CD14-positive monocyte (primary cell): ENCODE results near the gene TMEM80. TPM values are rescaled to one million over a fixed set of nuclear protein-coding genes. Genes with fewer than 3 reads are reported as not detected.

Source experiments
- DNase-seq, 3 donors: peaks; one replicate each; pipeline ENCODE4 v3.0.0-alpha.2; 2011 to 2022
- H2AFZ ChIP-seq: 2 replicates; pipeline ENCODE4 v1.6.0; 2012; ENCODE audit warnings: mild to moderate bottlenecking, low read depth, low read length, inconsistent platforms; ENCODE audit not compliant: insufficient read depth, poor library complexity, severe bottlenecking
- H3K27ac ChIP-seq, 2 donors: 1 replicate in 1 of 2; 2 replicates in 1 of 2; pipeline ENCODE4 v1.5.1; 2012 to 2013; ENCODE audit warnings: low read length in 2 of 2, control low read depth in 1 of 2, inconsistent platforms in 1 of 2, low read depth in 1 of 2, mild to moderate bottlenecking in 1 of 2
- H3K27me3 ChIP-seq, 2 donors: one replicate each; pipeline versions ENCODE4 v1.6.0 to v1.6.1; 2011 to 2013; ENCODE audit warnings: low read length in 2 of 2; ENCODE audit not compliant: control insufficient read depth in 2 of 2, insufficient read depth in 2 of 2
- H3K36me3 ChIP-seq, 2 donors: replicated peaks in 1 of 2; 1 replicate in 1 of 2; 2 replicates in 1 of 2; pipeline versions ENCODE4 v1.5.1 to v1.6.1; 2012 to 2013; ENCODE audit warnings: low read length in 2 of 2, control low read depth in 1 of 2, inconsistent platforms in 1 of 2, mild to moderate bottlenecking in 1 of 2; ENCODE audit not compliant: insufficient read depth in 2 of 2, control insufficient read depth in 1 of 2
- H3K4me1 ChIP-seq, 2 donors: 1 replicate in 1 of 2; 2 replicates in 1 of 2; pipeline versions ENCODE4 v1.5.1 to v1.6.1; 2012 to 2013; ENCODE audit warnings: low read length in 2 of 2, control low read depth in 1 of 2, inconsistent platforms in 1 of 2, mild to moderate bottlenecking in 1 of 2, moderate library complexity in 1 of 2; ENCODE audit not compliant: insufficient read depth in 2 of 2, control insufficient read depth in 1 of 2
- H3K4me2 ChIP-seq: replicated peaks from 2 replicates; pipeline ENCODE3; 2012; ENCODE audit warnings: low read length, moderate library complexity, mild to moderate bottlenecking; ENCODE audit not compliant: poor library complexity, severe bottlenecking; ENCODE audit errors: extremely low read depth
- H3K4me3 ChIP-seq, 3 experiments: fragments of 200-600 bp in 1 of 3; sonication (generic) in 1 of 3; replicated peaks in 1 of 3; 1 replicate in 2 of 3; 2 replicates in 1 of 3; pipeline ENCODE4 v1.5.1; 2011 to 2013; ENCODE audit warnings: low read length in 3 of 3, mild to moderate bottlenecking in 3 of 3, control low read depth in 2 of 3, low read depth in 2 of 3, inconsistent platforms in 1 of 3, moderate library complexity in 1 of 3
- H3K79me2 ChIP-seq: 2 replicates; pipeline ENCODE4 v1.6.0; 2012; ENCODE audit warnings: mild to moderate bottlenecking, control low read depth, inconsistent platforms, low read length, moderate library complexity; ENCODE audit not compliant: insufficient read depth
- H3K9ac ChIP-seq: 2 replicates; pipeline ENCODE4 v1.6.0; 2017; ENCODE audit warnings: low read length, mild to moderate bottlenecking; ENCODE audit not compliant: insufficient read depth, poor library complexity, severe bottlenecking
- H3K9me3 ChIP-seq, 2 donors: replicated peaks in 1 of 2; 1 replicate in 1 of 2; 2 replicates in 1 of 2; pipeline versions ENCODE4 v1.5.1 to v1.6.1; 2012 to 2013; ENCODE audit warnings: low read length in 2 of 2, control low read depth in 1 of 2; ENCODE audit not compliant: control insufficient read depth in 1 of 2, insufficient read depth in 1 of 2
- H4K20me1 ChIP-seq: 2 replicates; pipeline ENCODE4 v1.6.0; 2012; ENCODE audit warnings: mild to moderate bottlenecking, low read length, control low read depth, moderate library complexity; ENCODE audit not compliant: insufficient read depth
- H3K27ac Mint-ChIP-seq, 7 donors: one replicate each; pipeline ENCODE4 v1.8.0; 2020; ENCODE audit warnings: mild to moderate bottlenecking in 7 of 7, mixed read lengths in 7 of 7, moderate library complexity in 6 of 7, inconsistent platforms in 2 of 7
- H3K27me3 Mint-ChIP-seq, 3 donors: one replicate each; pipeline ENCODE4 v1.8.0; 2021 to 2022; ENCODE audit warnings: low read depth in 3 of 3, mild to moderate bottlenecking in 3 of 3, mixed read lengths in 3 of 3, moderate library complexity in 3 of 3, inconsistent platforms in 1 of 3
- H3K36me3 Mint-ChIP-seq, 2 donors: one replicate each; pipeline ENCODE4 v1.8.0; 2020; ENCODE audit warnings: mixed read lengths in 2 of 2, inconsistent platforms in 1 of 2, mild to moderate bottlenecking in 1 of 2
- H3K4me1 Mint-ChIP-seq: one replicate; pipeline ENCODE4 v1.8.0; 2020; ENCODE audit warnings: mild to moderate bottlenecking, mixed read lengths
- H3K4me3 Mint-ChIP-seq, 2 donors: one replicate each; pipeline ENCODE4 v1.8.0; 2020; ENCODE audit warnings: mild to moderate bottlenecking in 2 of 2, mixed read lengths in 2 of 2, moderate library complexity in 1 of 2
- H3K9me3 Mint-ChIP-seq, 7 donors: one replicate each; pipeline ENCODE4 v1.8.0; 2020 to 2022; ENCODE audit warnings: mixed read lengths in 7 of 7, mild to moderate bottlenecking in 6 of 7, moderate library complexity in 6 of 7, inconsistent platforms in 2 of 7
- WGBS: methylation state at CpG from one replicate; pipeline ENCODE4 v1.1.5; 2013; ENCODE audit warnings: missing lambda C conversion rate; ENCODE audit not compliant: insufficient coverage; 5-methylcytosine and 5-hydroxymethylcytosine counted together
- intact Hi-C, 2 donors: fragments of 100-400 bp; cut with micrococcal nuclease; formaldehyde crosslinking; loops; one replicate each; pipeline versions ENCODE4 v1.15.0 to v1.15.1; 2023
- polyA plus RNA-seq, 3 donors: library from polyadenylated mRNA; depleted of rRNA in 1 of 3; unstranded in 2 of 3; stranded (reverse) in 1 of 3; fragments of 300-500 nt in 2 of 3; fragments of >200 nt in 1 of 3; fragmentation: Illumina TruSeq in 2 of 3; gene quantifications; 1 replicate in 2 of 3; 2 replicates in 1 of 3; pipeline ENCODE4 v1.2.3, GENCODE V29; 2012 to 2021
- TF ChIP-seq, protein P1 (sequence below): fragments of 200-600 bp; IDR thresholded peaks from one replicate; pipeline ENCODE4 v1.8.0; 2022; ENCODE audit warnings: antibody characterized with exemption, mild to moderate bottlenecking

The TMEM80 gene
- polyA plus RNA-seq, 3 donors: 31.6 to 69.4 (median 37.3) TPM

DNA sequence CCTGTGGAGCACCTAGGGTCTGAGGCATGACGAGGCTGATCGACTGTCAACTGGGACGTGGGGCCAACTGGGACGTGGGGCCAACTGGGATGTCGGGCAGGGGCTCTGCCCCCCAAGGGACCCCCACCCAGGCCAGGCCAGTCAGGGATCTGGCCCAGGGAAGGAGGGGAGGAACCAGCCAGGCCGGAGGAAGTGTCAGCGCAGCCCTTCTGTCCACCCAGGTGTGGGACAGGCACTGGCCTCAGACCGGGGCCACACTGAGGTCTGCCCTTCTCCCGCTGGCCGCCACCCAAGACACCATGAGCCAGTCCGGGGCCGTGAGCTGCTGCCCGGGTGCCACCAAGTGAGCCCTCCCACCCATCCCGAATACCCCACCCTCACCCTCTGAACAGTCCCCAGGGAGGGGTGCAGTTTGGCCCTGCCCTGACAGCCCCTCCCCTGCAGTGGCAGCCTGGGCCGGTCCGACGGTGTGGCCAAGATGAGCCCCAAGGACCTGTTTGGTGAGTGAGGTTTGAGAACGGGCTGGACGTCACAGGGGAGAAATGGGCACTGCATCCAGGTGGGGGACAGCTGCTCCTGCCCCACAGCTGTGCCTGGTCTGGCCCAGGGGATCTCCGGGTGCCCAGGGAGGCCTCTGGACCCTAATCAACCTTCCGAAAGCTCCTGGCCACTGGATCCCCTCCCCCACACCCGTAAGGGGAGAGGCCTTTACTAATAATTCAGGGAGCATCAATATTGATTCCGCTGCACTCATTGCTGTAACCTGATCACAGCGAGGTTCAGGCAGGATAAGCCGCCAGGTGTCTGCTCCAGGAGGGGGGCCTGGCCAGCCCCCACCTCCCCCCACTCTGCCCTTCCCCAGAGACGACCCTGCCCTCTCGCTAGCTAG is 13.7 kb downstream of the TMEM80 start:
- 87% methylated on average over 19 of the region's 27 CpGs for WGBS

DNA sequence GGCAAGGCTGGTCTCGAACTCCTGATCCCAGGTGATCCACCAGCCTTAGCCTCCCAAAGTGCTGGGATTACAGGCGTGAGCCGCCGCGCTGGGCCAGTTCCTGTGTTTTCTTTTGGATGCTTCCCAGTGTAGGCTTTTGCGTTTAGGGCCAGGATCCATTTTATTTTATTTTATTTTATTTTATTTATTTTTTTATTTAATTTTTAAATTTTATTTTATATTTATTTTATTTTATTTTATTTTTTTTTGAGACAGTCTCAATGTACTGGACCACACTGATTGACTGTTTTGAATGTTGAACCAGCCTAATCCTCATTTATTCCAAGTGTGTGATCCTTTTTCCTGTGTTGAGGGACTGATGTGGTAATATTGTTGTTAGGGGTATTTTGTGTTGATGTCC is 18.8 kb downstream of the TMEM80 start:
- Histone ChIP-seq H3K27me3 (peaks cover 0 to 25% of the 10 kb centered on the region in 2 donors), H3K79me2 (no peaks in the 10 kb centered on the region), H3K4me1 (peaks cover 0 to 2% of the 10 kb centered on the region in 2 donors), H3K4me2 (no peak overlapping the region), H4K20me1 (no peaks in the 10 kb centered on the region), H3K9me3 (no peaks in the 10 kb centered on the region), H3K27ac (no peak overlapping the region), H3K36me3 (no peaks in the 10 kb centered on the region), H3K4me3 (no peak overlapping the region), H2AFZ (no peak overlapping the region), H3K9ac (no peak overlapping the region)
- intact Hi-C loops: no loop called here
- Mint-ChIP-seq H3K27ac (no peak overlapping the region), H3K4me3 (peak overlapping the region in 1 of 2 donors; percentile 58), H3K36me3 (peaks cover 0 to under 1% of the 10 kb centered on the region in 2 donors), H3K4me1 (peaks cover 11% of the 10 kb centered on the region), H3K27me3 (peaks cover 49 to 79% (median 50%) of the 10 kb centered on the region in 3 donors), H3K9me3 (peaks cover 0 to 6% (median 3%) of the 10 kb centered on the region in 7 donors)
- no peak for DNase-seq
- TF ChIP-seq, protein P1, sequence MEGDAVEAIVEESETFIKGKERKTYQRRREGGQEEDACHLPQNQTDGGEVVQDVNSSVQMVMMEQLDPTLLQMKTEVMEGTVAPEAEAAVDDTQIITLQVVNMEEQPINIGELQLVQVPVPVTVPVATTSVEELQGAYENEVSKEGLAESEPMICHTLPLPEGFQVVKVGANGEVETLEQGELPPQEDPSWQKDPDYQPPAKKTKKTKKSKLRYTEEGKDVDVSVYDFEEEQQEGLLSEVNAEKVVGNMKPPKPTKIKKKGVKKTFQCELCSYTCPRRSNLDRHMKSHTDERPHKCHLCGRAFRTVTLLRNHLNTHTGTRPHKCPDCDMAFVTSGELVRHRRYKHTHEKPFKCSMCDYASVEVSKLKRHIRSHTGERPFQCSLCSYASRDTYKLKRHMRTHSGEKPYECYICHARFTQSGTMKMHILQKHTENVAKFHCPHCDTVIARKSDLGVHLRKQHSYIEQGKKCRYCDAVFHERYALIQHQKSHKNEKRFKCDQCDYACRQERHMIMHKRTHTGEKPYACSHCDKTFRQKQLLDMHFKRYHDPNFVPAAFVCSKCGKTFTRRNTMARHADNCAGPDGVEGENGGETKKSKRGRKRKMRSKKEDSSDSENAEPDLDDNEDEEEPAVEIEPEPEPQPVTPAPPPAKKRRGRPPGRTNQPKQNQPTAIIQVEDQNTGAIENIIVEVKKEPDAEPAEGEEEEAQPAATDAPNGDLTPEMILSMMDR: no peak
- WGBS: 100% methylated on average over 1 of the region's 6 CpGs

More for the DNA sequence above, 13.7 kb downstream of the TMEM80 start:
- peaks cover 4% of the 10 kb centered on the region in 2 donors for H3K36me3 Mint-ChIP-seq
- no peak overlapping the region for H3K4me3 ChIP-seq
- peaks cover 8 to 58% of the 10 kb centered on the region in 2 donors for H3K27me3 ChIP-seq
- TF ChIP-seq, protein P1: no peak
- no peaks in the 10 kb centered on the region for H3K79me2 ChIP-seq
- peaks cover 0 to 4% (median under 1%) of the 10 kb centered on the region in 7 donors for H3K9me3 Mint-ChIP-seq
- H3K36me3 ChIP-seq: peaks cover 0 to 2% of the 10 kb centered on the region in 2 donors
- H3K4me3 Mint-ChIP-seq: peak overlapping the region in 1 of 2 donors; percentile 15
- H3K27me3 Mint-ChIP-seq: peaks cover 42 to 85% (median 53%) of the 10 kb centered on the region in 3 donors
- H4K20me1 ChIP-seq: peaks cover 13% of the 10 kb centered on the region
- no peak overlapping the region for H2AFZ ChIP-seq
- no peak overlapping the region for H3K9ac ChIP-seq
- H3K4me1 ChIP-seq: peaks cover 7 to 14% of the 10 kb centered on the region in 2 donors
- peaks cover 0 to 3% of the 10 kb centered on the region in 2 donors for H3K9me3 ChIP-seq
- H3K4me2 ChIP-seq: no peak overlapping the region
- H3K27ac Mint-ChIP-seq: no peak overlapping the region
- peaks cover 11% of the 10 kb centered on the region for H3K4me1 Mint-ChIP-seq
- DNase-seq: peak in 1 of 3 donors; percentile 1
- intact Hi-C loops: no loop called here
- no peak overlapping the region for H3K27ac ChIP-seq
